ENCODE data around the gene C1orf159. TPM values are rescaled to one million over a fixed set of nuclear protein-coding genes. Genes with fewer than 3 reads are reported as not detected.

C1orf159 gene
- total RNA-seq, 2 donors from 2014 or later: 13.4 to 17.1 TPM

DNA sequence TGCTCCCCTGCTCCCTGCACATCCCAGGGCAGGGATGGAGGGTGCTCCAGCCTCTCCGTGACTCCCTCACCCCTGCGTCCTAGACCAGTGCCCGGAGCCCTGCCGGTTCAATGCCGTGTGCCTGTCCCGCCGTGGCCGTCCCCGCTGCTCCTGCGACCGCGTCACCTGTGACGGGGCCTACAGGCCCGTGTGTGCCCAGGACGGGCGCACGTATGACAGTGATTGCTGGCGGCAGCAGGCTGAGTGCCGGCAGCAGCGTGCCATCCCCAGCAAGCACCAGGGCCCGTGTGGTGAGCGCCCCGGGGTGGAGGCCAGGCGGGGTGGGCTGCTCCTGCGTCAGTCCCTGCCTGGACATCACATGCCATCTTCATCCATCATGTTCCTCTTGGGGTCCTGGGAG lies 74.0 kb downstream of the C1orf159 start:
- H3K27me3 Mint-ChIP-seq: peaks cover 10% of the 10 kb centered on the region
- H3K4me3 Mint-ChIP-seq: peak overlapping the region; percentile 10
- no peaks in the 10 kb centered on the region for H3K9me3 ChIP-seq (ENCODE audit: control insufficient read depth, low read length, poor library complexity, severe bottlenecking)
- ATAC-seq (no peak), DNase-seq (no peak)
- peaks cover 14% of the 10 kb centered on the region for H3K4me1 Mint-ChIP-seq
- no peaks in the 10 kb centered on the region for H3K36me3 Mint-ChIP-seq (ENCODE audit: low read depth)
- H3K27ac Mint-ChIP-seq: no peak overlapping the region

DNA sequence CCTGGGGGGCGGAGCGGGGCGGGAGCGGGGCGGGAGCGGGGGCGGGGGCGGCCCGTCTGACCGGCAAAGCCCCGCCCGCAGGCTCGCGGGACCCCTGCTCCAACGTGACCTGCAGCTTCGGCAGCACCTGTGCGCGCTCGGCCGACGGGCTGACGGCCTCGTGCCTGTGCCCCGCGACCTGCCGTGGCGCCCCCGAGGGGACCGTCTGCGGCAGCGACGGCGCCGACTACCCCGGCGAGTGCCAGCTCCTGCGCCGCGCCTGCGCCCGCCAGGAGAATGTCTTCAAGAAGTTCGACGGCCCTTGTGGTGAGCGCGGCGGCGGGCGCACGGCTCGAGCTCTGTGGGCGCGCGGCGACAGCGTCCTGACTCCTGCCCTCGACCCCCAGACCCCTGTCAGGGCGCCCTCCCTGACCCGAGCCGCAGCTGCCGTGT lies 74.8 kb downstream of the C1orf159 start:
- ATAC-seq (peak; percentile 13), DNase-seq (no peak)
- Mint-ChIP-seq H3K4me3 (no peak overlapping the region), H3K36me3 (ENCODE audit: low read depth) (no peaks in the 10 kb centered on the region), H3K27me3 (peaks cover 15% of the 10 kb centered on the region), H3K27ac (no peak overlapping the region), H3K4me1 (peaks cover 14% of the 10 kb centered on the region)
- no peaks in the 10 kb centered on the region for H3K9me3 ChIP-seq (ENCODE audit: control insufficient read depth, low read length, poor library complexity, severe bottlenecking)

DNA sequence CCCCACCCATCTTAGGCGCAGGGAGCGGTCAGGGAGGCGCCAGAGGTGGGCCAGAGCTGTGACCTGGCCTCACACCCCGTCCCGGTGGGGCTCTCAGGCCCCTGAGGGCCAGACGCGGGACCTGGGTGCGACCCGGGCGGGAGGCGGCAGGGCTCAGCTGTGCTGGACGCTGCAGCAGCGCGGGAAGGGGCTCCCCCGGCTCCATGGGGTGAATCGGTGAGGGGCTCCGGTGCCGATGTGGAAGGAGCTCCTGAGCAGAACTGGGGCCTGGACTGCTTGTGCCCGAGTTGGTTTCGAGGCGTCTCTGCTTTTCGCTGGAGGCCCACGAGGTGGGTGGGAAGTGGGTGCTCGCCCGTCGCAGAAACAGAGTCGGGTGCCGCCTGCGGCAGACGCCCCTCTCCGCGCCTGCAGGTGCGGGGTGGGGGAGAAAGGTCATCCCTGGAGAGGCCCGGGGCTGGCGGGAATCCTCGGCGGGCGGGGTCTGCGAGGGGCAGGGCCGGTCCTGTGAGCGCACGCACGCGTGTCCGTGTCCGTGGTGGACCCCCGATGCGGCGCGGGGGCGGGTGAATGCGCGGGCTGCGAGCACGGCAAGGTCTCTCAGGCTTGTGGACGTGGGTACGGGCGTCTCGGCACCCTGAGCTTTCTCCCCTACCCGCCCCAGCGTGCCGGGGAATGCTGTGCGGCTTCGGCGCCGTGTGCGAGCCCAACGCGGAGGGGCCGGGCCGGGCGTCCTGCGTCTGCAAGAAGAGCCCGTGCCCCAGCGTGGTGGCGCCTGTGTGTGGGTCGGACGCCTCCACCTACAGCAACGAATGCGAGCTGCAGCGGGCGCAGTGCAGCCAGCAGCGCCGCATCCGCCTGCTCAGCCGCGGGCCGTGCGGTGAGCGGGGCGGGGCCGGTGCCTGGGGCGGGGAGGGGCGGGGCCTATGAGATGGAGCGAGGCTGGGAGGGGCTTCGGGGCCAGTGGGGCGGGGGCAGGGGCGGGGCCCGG lies 75.6 kb downstream of the C1orf159 start:
- peak; percentile 66 to 82 (median 77) for DNase-seq

DNA sequence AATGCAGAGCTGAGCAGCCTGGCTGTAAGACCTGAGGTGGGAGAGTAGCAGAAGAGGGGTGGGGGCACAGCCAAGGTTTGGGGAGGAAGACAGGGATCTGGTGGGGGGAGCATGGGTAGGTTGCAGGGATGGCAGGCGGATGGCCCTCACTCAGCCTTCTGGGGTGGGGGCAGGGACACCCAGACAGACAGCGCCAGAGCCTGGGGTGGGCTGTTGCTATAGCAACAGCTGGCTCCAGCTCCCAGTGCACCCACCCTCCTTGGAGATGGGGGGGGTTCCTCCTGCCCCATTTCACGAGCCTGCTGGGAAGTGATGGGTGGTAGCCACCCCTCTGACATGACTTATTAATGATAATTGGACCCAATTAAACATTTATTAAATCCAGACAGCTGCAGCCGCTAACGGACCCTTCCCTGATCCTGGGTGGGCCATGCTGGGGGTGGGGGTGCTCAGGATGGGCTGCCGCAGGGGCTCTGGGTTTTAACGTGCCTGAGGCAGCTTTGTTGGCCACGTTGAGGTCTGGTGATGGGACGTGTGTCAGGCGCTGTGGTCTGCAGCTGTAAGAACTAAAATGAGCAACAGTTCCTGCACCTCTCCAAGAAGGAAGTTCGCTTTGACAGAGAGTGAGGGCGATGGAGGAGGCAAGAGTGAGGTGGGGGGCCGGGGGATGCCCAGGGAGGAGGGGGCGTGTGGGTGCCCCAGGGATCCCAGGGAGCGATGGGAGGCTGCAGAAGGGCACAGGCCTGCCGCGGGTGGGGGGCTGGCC lies 76.6 kb downstream of the C1orf159 start:
- DNase-seq (no peak), ATAC-seq (no peak)
- H3K9me3 ChIP-seq (ENCODE audit: control insufficient read depth, low read length, poor library complexity, severe bottlenecking): no peaks in the 10 kb centered on the region
- no peak overlapping the region for H3K27ac Mint-ChIP-seq
- no peaks in the 10 kb centered on the region for H3K36me3 Mint-ChIP-seq (ENCODE audit: low read depth)
- H3K4me1 Mint-ChIP-seq: peaks cover 14% of the 10 kb centered on the region
- H3K27me3 Mint-ChIP-seq: peaks cover 20% of the 10 kb centered on the region
- peak overlapping the region; percentile 87 for H3K4me3 Mint-ChIP-seq

More for the DNA sequence above, 75.6 kb downstream of the C1orf159 start:
- Mint-ChIP-seq H3K36me3 (ENCODE audit: low read depth) (no peaks in the 10 kb centered on the region), H3K4me1 (peaks cover 14% of the 10 kb centered on the region), H3K27me3 (peaks cover 20% of the 10 kb centered on the region), H3K4me3 (peak overlapping the region; percentile 87), H3K27ac (no peak overlapping the region)
- H3K9me3 ChIP-seq (ENCODE audit: control insufficient read depth, low read length, poor library complexity, severe bottlenecking): no peaks in the 10 kb centered on the region
- ATAC-seq: peak; percentile 95

DNA sequence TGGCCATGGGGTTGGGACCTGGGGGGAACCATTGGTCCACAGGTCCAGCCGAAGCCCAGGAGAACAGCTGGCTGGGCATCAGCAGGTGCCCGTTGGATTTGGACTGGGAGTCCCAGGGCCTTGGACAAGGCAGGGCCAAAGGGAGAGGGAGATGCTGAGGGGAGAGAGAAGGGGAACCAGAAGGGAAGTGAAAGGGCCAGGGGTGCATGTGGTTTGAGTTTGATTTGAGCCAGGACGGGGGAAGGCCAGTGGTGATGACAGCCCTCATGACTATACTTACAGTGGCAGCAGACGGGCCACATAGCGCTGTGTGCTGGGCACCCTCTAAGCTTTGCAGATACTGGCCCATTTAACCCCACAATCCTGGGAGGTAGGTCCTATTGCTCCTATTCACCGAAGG lies 77.2 kb downstream of the C1orf159 start:
- H3K4me3 Mint-ChIP-seq: peak overlapping the region; percentile 52
- peaks cover 20% of the 10 kb centered on the region for H3K27me3 Mint-ChIP-seq
- DNase-seq: no peak
- no peaks in the 10 kb centered on the region for H3K9me3 ChIP-seq (ENCODE audit: control insufficient read depth, low read length, poor library complexity, severe bottlenecking)
- H3K27ac Mint-ChIP-seq: no peak overlapping the region
- no peaks in the 10 kb centered on the region for H3K36me3 Mint-ChIP-seq (ENCODE audit: low read depth)
- H3K4me1 Mint-ChIP-seq: peaks cover 14% of the 10 kb centered on the region
- no peak for ATAC-seq

DNA sequence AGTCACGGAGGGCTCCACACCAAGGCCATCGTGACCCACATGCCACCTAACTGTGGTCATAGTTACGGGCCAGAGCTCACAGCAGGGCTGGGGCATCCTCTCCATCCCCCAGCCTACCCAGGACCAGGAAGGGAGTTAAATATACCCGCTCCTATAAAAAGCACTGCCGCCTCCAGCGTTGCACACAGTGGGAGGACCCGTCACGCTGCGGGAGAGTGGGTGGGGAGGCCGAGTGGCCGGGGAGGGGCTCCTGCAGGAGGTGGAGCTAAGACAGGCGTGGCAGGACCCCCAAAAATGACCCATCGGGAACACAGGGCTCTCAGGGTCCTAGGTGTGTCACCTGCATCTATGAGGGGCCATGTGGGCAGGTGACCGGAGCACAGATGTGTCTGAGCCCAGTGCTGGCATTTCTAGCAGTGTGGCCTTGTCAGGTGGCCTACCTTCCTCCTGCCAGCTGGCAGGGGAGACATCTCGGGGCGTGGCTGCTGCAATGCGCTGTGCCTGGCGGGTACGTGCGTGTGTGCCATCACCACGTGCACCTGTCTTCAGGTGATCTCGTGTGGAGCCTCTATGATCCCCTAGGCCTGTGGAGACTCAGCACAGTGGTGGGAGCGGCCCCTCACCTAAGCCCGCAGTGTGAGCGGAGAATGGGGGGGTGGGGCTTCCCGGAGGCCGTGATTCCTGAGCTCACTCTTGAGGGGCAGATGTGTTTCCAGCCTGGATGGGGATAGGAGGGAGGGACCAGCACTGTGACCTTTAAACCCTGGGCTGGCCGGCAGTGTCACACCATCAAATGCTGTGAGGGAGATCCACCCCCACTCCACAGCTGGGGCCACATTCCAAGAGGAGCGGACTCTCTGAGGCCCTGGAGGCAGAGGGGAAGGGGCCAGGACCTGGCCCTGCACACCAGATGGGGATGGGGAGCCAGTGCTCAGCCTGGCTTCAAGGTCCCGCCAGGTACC lies 78.2 kb downstream of the C1orf159 start:
- Mint-ChIP-seq H3K27ac (no peak overlapping the region), H3K4me1 (peaks cover 14% of the 10 kb centered on the region), H3K36me3 (ENCODE audit: low read depth) (no peaks in the 10 kb centered on the region), H3K27me3 (peaks cover 20% of the 10 kb centered on the region), H3K4me3 (no peak overlapping the region)
- ATAC-seq: no peak
- no peaks in the 10 kb centered on the region for H3K9me3 ChIP-seq (ENCODE audit: control insufficient read depth, low read length, poor library complexity, severe bottlenecking)
- no peak for DNase-seq

DNA sequence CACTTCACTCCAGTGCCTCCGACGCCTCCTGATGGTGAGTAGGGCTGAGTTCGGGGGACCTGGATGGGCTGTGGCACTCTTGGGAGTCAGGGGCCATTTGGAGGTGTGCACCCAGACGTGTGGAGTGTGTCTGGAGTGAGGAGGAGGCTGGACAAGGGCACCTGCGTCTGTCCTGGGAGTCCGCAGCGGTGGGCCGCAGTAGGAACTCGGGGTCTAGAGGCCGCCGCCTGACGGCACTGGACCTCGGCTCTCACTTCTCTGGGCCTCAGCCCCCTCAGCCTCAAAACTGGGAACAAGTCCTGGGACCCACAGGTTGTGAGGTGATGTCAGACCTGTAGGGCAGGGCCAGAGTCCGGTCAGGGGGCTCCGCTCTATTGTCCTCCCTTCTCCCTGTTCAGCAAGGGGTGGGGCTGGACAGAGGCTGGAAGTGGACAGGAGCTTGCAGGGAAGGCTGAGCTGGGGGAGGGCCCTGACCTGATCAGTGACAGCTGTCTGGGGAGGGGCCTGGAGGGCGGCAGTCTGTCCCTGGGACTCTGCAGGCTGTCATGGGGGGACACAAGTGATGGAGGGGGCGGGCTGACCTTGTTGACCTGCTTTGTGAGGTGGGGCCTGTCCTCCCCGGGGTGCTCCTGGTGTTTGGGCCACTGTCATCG lies 80.5 kb downstream of the C1orf159 start:
- Mint-ChIP-seq H3K27me3 (peaks cover 28% of the 10 kb centered on the region), H3K4me3 (no peak overlapping the region), H3K4me1 (peaks cover 19% of the 10 kb centered on the region), H3K27ac (no peak overlapping the region), H3K36me3 (ENCODE audit: low read depth) (no peaks in the 10 kb centered on the region)
- ATAC-seq (no peak), DNase-seq (no peak)
- no peaks in the 10 kb centered on the region for H3K9me3 ChIP-seq (ENCODE audit: control insufficient read depth, low read length, poor library complexity, severe bottlenecking)

DNA sequence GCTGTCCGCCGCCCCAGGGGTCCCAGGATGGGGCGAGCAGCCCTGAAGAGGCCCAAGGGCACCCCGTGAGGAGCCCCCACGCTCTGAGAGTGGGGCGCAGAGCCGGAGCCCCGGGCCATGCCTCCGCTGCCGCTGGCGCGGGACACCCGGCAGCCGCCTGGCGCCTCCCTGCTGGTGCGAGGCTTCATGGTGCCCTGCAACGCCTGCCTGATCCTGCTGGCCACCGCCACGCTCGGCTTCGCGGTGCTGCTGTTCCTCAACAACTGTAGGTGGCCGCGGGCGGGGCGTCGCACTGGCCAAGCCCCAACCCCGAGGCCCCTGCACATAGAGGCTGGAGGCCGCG lies 81.5 kb downstream of the C1orf159 start:
- H3K4me1 Mint-ChIP-seq: peaks cover 13% of the 10 kb centered on the region
- peaks cover 28% of the 10 kb centered on the region for H3K27me3 Mint-ChIP-seq
- ATAC-seq: no peak
- peak overlapping the region; percentile 80 for H3K4me3 Mint-ChIP-seq
- no peaks in the 10 kb centered on the region for H3K9me3 ChIP-seq (ENCODE audit: control insufficient read depth, low read length, poor library complexity, severe bottlenecking)
- no peak overlapping the region for H3K27ac Mint-ChIP-seq
- H3K36me3 Mint-ChIP-seq (ENCODE audit: low read depth): no peaks in the 10 kb centered on the region
- no peak for DNase-seq

DNA sequence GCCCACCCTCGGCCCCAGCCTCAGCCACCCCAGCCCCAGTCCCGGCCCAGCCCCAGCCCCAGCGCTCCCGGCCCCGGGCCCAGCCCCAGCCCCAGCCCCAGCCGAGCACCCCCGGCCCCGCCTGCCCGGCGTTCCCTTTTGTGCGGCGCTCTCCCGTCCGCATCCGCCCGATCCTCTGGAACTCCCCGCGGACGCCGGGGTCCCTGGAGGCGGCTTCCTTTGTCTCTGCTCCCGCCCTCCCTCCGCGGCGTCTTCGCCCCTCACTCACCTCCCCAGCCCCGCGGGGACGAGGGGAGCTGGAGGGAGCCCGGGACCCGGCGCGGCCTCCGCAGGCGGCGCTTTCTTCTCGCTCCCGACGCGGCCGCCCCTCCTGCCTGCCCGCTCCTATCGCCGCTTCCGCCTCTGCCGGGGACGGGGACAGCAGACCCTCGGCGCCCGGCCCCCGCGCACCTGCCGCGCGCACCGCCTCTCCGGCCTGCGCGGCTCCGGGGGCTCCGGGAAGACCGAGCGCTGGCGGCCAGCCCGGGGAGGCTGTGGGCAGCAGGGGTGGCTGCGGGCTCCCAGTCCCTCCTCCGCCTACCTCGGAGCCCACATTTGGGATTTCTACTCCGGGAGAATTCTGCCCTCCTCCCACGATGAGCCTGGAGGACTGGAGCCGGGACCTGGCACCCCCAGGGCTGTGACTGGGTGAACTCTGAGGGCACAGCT lies 82.0 kb downstream of the C1orf159 start:
- DNase-seq (no peak), ATAC-seq (no peak)
- Mint-ChIP-seq H3K4me1 (peaks cover 10% of the 10 kb centered on the region), H3K36me3 (ENCODE audit: low read depth) (no peaks in the 10 kb centered on the region), H3K27me3 (peaks cover 24% of the 10 kb centered on the region), H3K27ac (no peak overlapping the region), H3K4me3 (peak overlapping the region; percentile 80)
- H3K9me3 ChIP-seq (ENCODE audit: control insufficient read depth, low read length, poor library complexity, severe bottlenecking): no peaks in the 10 kb centered on the region

DNA sequence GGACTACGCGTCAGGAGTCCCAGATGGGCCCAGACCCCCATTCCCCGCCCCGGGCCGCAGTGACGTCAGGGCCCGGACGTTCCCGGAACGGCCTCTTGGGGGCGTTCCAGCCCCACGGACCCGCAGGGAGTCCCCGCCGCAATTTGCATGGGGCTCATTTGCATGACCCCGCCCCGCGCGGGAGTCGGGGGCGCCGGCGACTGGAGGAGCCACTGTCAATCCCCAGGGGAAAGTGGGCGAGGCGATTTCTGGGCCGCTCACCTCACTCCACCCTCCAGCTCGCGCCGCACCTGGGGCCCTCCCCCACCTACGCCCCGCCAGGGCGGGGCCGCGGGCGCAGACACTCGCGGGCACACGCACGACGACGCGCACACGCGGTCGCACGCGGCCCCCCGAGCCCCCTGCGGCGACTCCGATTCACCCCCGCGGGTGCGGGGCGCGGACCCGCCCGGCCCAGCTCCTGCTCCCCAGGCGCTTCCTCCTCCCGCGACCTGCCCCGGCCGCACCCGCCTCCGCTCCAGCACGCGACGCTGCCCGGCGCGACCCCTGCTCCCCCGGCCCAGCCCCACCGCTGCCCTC lies 82.8 kb downstream of the C1orf159 start:
- H3K36me3 Mint-ChIP-seq (ENCODE audit: low read depth): no peaks in the 10 kb centered on the region
- peak overlapping the region; percentile 60 for H3K4me3 Mint-ChIP-seq
- peaks cover 6% of the 10 kb centered on the region for H3K4me1 Mint-ChIP-seq
- DNase-seq (peak; percentile 72 to 80 (median 74)), ATAC-seq (peak; percentile 92)
- peaks cover 18% of the 10 kb centered on the region for H3K27me3 Mint-ChIP-seq
- no peaks in the 10 kb centered on the region for H3K9me3 ChIP-seq (ENCODE audit: control insufficient read depth, low read length, poor library complexity, severe bottlenecking)
- H3K27ac Mint-ChIP-seq: no peak overlapping the region

DNA sequence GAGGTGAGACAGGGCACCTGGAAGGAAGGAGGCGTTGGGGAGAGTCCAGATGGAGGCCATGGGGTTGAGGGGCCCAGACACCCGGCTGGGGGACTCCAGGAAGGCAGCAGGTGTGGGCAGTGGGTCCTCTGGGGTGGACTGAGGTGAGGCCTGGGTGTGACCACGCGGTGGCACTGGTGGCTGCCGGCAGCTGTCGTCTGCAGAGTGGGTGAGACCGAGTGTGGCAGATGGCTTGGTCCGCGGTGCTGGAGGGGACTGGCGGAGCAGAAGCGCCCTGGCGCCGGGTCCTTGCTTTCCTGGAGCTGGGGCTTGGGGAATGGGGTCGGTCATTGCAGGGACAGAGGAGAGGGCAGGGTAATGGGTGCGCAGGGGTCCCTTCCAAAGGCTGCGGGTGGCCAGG lies 83.5 kb downstream of the C1orf159 start:
- H3K27me3 Mint-ChIP-seq: peaks cover 18% of the 10 kb centered on the region
- no peak for ATAC-seq
- peaks cover 6% of the 10 kb centered on the region for H3K4me1 Mint-ChIP-seq
- no peak for DNase-seq
- no peaks in the 10 kb centered on the region for H3K36me3 Mint-ChIP-seq (ENCODE audit: low read depth)
- no peaks in the 10 kb centered on the region for H3K9me3 ChIP-seq (ENCODE audit: control insufficient read depth, low read length, poor library complexity, severe bottlenecking)
- peak overlapping the region; percentile 11 for H3K27ac Mint-ChIP-seq
- peak overlapping the region; percentile 75 for H3K4me3 Mint-ChIP-seq

Measured in T-helper 17 cell (primary cell).